Measurements from ENCODE around the gene KIF1A. TPM values are rescaled to one million over a fixed set of nuclear protein-coding genes. Genes with fewer than 3 reads are reported as not detected.
"Not testable (repeated sequence)": the region's sequence is repeated elsewhere in the genome, so short reads cannot be mapped to it uniquely, and the experiment has no call there.

KIF1A gene
- total RNA-seq, 4 donors from 2014 or later, result 0.19 to 0.60 TPM; not detected in 2

GRCh38 chr2:240691631-240692420 is 128.2 kb downstream of the KIF1A start, which contains the start of gene AQP12A:
Gene AQP12A, plus strand, starts transcription at chr2:240691866. Its CDS starts 48 bp downstream, at chr2:240691914.
- not testable (repeated sequence) for ATAC-seq (ENCODE audit: low FRiP score); DNase-seq (ENCODE audit: low spot score)

- not testable (repeated sequence) for ATAC-seq (ENCODE audit: low FRiP score)
Measured at GRCh38 chr2:240691075-240691427, 129.0 kb downstream of the KIF1A start.

GRCh38 chr2:240690421-240691074 is 129.5 kb downstream of the KIF1A start:
- not testable (repeated sequence) for DNase-seq (ENCODE audit: low spot score); ATAC-seq (ENCODE audit: low FRiP score)

More at GRCh38 chr2:240691075-240691427, 129.0 kb downstream of the KIF1A start:
- DNase-seq (ENCODE audit: low spot score), result not testable (repeated sequence)

GRCh38 chr2:240689975-240690374 is 130.0 kb downstream of the KIF1A start:
- no peak for DNase-seq (ENCODE audit: low spot score)
- no peak for TF ChIP-seq CTCF (IDR thresholded peaks at IDR 0.05)
- no peak for ATAC-seq (ENCODE audit: low FRiP score)

GRCh38 chr2:240688553-240688919 is 131.5 kb downstream of the KIF1A start:
- no peak for DNase-seq (ENCODE audit: low spot score)
- TF ChIP-seq CTCF (IDR thresholded peaks at IDR 0.05), result no peak
- ATAC-seq (ENCODE audit: low FRiP score), result no peak

GRCh38 chr2:240687741-240688552 is 132.1 kb downstream of the KIF1A start:
- ATAC-seq (ENCODE audit: low FRiP score), result no peak
- TF ChIP-seq CTCF (IDR thresholded peaks at IDR 0.05), result no peak
- DNase-seq (ENCODE audit: low spot score), result no peak

- no peak for DNase-seq (ENCODE audit: low spot score)
- no peak for TF ChIP-seq CTCF (IDR thresholded peaks at IDR 0.05)
- ATAC-seq (ENCODE audit: low FRiP score), result no peak
Measured at GRCh38 chr2:240687045-240687740, 132.8 kb downstream of the KIF1A start.

GRCh38 chr2:240686460-240686859 is 133.6 kb downstream of the KIF1A start:
- ATAC-seq (ENCODE audit: low FRiP score), result no peak
- no peak for TF ChIP-seq CTCF (IDR thresholded peaks at IDR 0.05)
- no peak for DNase-seq (ENCODE audit: low spot score)

Measured in omental fat pad (tissue), 4 donors.